GM19351 (cell line): Measurements from ENCODE around the gene CREB3.
A peak's percentile ranks its signal among the peaks of the same experiment; 100 is the strongest.

Experiments used
- ATAC-seq: cut with Tn5 transposase; IDR thresholded peaks from one replicate; pipeline ENCODE4 v1.9.1; 2021; ENCODE audit warnings: mild to moderate bottlenecking, moderate library complexity; ENCODE audit not compliant: unreplicated experiment

CREB3 gene

DNA sequence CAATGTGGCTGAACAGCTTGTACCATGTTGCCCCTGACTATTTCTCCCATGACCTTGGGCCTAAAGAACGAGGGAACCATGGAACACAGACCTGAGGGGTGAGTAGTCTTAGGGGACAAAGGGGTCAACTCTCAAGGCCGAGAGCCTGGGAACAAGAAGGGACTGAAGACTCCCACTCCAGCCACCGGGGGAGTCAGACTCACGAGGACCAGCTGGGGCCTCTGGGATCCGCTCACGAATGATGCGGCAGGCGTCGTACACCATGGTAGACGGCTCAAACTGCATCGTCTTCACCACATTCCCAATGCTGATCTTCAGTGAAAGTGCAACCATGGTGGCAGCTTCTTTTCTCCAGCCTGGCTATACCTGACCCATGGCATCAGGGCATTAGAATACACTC is 7.1 kb upstream of the CREB3 start:
- ATAC-seq, result no peak

DNA sequence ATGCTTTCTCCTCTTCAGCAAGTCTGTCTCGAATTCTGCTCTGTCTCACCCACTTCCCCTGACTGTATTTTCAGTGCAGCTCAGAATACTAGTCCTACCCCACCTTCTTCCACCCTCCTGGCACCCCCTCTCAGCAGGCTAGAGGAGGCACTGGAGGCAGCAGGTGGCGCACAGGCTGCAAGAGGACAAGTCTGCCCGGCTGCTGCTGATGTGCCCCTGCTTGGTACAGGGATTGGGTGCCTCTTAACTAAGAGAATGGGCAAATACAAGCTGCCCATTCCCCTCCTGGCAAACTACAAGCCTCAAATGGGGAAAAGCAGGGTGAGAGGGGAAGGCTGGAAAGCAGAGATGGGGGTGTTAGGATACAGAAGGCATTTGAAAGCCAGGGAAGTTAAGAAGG is 5.5 kb upstream of the CREB3 start:
- no peak for ATAC-seq

DNA sequence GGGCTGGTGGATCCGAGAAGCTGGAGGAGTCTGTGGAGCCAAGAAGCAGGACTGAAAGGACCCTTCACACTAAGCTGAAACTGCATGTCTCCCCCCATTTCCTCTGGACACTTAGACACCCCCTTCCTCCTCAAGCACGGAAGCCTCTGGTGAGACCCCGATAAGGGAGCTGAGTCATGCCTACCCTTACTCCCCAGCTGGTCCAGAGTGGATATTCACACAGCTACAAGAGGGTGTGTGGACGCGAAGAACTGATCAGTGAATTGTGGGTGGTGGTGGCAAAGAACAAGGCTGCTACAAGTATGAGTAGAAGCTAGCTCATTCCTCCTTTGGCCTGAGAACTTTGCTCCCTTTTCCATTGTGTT is 4.8 kb upstream of the CREB3 start:
- no peak for ATAC-seq

DNA sequence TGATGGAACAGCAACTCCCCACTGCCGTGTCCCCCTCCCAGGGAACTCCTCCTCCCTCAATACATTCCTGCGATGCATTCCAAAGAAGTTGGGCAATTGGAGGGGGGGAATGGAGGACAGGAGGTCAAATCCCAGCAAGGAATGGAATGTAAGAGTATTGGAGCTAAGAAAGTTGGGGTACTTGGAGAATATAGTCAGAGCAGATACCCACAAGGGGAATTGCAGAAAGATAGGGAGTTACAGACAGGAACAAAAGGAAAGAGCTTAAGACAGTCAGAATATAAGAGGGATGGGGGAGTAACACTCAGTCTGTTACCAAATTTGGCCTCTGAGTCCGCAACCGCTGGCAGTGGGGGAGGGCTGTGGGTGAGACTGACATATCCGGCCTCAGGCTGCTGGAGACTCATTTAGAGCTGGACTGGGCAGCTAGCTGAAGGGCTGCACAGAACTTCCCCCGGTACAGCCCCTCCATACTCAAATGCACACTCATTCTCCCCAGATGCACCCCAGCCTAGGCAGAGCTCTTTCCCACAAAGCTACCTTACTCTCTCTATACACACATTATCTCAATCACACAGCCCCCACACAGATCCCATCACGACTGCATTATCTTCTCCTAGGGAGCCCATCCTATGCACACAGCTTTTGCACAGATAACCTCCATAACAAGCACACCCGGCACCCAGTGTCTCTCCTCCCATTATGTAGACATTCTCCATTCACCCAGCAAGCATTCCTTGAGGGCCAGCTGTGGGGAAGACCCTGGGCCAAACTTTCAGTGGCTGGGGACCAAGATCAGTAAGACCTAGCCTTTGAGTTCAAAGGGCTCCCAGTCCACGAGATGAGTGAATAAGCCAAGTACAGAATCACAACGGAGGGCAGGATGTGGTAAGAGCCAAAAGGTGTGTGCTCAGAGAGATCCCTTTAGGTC is 4.2 kb upstream of the CREB3 start:
- ATAC-seq, result no peak

DNA sequence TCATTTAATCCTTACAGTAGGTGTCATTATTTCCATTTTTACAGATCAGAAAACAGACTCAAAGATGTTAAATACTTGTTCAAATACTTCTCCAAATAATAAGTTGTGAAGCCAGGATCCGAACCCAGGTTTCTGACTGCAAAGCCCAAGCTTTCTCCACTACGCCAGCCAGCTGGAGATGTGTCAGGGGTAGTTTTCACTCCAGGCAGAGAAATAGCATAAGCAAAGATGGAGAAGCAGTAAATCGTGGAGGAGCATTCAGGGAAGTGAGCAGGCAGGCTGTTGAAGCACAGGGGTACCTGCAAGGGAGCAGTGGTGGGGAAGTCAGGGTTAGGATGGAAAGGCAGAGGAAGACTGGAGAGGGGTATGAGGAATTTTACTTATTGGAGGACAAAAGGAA is 3.4 kb upstream of the CREB3 start:
- no peak for ATAC-seq

DNA sequence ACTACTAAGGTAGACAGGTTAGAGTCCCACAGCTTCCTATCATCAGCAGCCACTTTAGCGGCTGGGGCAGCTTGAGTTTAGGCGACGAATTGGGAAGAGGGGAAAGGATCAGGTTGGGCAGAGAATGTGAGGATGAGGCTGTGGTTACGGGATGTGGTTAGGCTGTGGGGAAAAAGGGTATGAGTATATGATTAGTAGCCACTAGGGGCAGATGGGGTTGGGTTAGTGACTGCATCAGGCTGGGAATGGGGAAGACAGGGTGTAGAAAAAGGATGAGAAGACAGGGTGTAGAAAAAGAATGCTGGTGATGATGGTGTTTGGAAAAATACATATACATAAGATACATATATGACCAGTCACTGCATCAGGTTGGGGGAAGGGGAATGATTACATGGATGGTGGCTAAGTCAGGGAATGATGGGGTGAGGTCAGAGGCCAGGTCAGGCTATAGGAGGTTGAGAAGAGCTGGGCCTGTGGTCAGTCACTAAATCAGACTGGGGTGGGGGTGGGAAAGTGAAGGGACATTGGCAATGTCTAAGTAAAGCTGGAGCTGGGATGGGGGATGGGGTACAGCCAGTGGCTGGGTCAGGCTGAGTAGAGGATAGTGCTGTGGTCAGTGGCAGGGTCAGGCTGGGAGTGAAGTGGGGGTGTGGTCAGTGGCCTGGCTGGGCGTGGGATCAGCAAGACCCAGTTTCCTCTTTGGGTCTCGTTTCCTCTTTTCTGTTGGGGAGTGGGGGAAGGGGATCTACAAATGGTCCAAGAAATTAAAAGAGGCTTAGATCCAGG is 2.6 kb upstream of the CREB3 start:
- ATAC-seq, result no peak

DNA sequence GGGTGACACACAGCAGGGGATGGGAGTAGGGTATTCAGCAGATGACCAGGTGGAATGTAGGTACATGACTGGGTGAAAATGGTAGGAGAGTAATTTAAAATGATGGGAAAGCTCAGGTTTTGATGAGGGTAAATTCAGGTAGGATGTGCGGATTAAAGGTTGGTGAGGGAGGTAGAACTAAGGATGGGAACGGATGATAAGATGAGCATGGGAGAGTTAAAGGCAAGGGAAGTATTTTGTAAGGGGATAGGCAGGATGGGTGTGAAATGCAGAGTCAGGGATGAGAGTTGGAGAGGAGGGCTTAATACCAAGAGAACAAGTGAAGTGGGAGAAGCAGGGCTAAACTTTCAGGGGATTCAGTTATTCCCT is 2.0 kb upstream of the CREB3 start:
- no peak for ATAC-seq

DNA sequence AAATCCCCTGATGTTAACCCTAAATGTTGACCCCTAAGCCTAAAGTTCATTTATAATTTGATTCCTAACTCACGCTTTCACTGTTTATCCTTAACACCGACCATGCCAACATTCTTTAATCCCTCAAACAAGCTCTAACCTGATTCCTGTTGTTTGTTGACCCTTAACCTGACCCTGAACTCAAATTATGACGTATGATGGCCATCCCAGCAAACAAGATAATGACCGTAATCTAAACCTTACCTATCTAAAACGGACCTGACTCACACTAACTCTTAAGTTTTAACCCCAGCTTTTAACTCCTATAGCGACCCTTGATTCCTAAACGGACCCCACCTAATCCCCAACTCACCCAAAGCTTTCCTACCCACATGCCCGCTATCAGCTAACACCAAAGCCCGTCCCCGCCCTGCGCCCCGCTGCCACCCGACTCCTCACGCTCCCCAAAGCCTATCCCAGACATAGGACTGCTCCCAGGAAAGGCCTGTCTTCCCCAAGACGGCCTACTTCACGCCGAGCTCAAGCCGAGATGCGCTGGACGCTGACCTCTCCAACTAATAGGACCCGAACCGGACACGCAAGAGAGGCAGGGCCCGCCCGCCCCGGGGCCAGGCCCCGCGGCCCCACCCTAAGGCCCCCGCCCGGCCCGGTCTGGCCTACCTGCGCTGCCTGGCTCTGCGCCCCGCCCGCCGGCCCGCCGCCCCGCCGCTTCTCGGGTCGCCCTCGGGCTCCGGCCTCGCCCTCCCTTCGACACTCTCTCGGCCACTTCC is 866 bp upstream of the CREB3 start:
- no peak for ATAC-seq

DNA sequence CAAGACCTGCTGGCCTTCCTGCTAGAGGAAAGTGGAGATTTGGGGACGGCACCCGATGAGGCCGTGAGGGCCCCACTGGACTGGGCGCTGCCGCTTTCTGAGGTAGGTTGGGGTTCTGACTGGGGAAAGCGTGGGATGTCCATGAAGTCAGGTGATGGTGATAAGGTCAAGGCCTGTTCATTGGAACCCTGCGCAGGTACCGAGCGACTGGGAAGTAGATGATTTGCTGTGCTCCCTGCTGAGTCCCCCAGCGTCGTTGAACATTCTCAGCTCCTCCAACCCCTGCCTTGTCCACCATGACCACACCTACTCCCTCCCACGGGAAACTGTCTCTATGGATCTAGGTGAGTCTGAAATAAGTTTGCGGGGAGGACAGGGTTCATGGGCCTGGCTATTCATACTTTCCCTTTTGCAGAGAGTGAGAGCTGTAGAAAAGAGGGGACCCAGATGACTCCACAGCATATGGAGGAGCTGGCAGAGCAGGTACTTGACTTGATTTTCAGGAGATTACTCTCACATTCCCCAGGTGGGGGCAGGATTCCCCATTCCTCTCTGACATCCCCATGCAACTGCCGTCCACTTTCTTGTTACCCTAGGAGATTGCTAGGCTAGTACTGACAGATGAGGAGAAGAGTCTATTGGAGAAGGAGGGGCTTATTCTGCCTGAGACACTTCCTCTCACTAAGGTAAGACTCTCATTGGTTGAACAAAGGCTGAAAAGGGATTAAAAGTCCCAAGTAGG is 505 bp downstream of the CREB3 start:
- peak; percentile 5 for ATAC-seq

DNA sequence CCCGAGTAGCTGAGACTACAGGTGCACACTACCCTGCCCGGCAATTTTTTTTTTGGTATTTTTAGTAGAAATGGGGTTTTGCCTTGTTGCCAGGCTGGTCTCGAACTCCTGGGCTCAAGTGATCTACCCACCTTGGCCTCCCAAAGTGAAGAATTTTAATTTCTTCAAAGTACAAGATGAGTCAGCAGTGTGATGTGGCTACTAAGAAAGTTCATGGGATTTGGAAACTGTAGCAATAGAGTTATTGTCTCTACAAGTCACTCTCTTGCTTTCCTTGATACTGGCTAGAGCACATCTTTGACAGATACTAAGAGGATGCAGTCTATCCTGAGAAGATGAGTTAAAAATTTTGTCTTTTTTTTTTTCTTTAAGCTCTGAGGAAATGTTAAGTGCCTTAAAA is 1.6 kb downstream of the CREB3 start:
- no peak for ATAC-seq

DNA sequence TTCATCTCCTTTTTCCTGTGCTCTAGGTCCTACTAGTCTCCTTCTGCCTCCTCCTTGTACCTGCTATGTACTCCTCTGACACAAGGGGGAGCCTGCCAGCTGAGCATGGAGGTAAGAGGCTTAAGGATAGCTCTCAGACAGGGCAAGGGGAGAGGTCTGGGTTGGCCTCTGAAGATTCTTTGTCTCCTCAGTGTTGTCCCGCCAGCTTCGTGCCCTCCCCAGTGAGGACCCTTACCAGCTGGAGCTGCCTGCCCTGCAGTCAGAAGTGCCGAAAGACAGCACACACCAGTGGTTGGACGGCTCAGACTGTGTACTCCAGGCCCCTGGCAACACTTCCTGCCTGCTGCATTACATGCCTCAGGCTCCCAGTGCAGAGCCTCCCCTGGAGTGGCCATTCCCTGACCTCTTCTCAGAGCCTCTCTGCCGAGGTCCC is 3.8 kb downstream of the CREB3 start:
- no peak for ATAC-seq

DNA sequence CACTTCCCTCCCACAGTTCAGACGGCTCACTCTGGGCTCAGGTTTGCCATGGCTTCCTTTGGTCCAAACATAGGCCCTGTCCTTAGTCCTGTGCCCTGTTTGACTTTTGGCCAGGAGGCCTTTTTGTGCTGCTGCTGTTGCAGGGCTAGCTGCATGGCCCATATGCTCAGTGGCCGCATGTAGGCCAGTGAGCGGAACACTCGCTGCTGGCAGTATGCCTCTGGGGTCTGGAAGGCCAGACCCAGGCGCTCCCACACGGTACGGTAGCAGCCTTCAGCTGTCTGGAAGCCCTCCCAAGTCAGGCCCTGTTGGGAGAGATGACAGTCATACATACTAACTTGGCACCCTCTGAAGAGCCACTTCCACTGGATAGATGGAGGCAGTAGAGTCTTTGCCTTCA is 4.7 kb downstream of the CREB3 start:
- ATAC-seq, result no peak

DNA sequence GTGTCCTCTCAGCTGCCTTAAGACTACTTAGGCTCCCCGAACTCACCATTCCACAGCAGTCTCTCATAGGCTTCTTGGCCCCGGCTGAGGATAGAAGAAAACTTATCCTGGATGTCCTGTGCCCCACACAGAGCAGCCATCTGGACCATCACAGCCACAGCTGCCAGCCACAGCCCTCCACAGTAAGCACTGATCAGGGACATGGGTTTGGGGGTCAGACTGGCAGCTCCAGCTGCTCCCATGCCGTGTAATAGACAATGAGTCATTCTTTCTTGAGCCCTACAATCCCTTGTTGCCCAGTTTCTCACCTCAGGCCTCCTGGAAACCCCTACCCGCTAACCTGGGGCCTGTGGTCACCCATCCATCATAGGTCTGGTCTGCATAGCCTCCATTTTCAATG is 5.7 kb downstream of the CREB3 start:
- no peak for ATAC-seq

DNA sequence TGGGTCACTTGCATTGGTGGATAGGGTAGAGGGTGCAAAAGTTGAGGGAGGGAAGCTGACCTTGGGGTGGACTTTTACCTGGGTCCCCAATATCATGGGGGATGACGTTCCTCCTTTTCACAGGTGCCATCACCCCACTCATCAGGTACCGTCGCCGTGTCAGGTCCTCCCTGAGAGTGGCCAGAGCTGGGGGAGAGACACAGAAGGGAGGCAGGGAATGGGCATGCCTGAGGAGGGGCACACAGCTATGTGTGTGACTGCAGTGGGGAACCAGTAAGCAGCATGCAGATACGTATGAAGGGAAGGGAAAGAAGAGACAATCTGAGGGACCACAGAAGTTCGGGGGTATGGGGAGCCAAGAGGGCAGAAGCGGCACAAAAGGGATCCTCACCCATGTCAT is 6.5 kb downstream of the CREB3 start:
- ATAC-seq, result no peak

DNA sequence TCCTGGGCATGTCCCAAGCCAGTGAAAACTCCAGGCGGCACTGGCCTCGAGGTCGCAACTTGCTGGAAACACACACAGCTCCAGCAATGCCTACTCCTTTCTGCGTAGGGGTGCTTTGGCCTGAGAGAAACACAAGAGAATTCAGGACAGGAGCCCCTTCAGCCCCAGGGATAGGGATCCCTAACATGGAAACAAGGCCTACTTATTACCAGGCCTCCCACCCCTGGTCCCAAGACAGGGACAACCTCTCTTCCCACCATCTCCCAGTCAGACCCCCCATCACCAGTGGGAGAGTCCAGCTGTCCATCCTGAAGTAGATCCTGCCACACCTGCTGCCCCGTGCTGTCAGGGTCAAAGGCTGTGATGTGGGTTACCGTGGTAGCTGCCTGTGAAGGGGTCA is 7.8 kb downstream of the CREB3 start:
- no peak for ATAC-seq

DNA sequence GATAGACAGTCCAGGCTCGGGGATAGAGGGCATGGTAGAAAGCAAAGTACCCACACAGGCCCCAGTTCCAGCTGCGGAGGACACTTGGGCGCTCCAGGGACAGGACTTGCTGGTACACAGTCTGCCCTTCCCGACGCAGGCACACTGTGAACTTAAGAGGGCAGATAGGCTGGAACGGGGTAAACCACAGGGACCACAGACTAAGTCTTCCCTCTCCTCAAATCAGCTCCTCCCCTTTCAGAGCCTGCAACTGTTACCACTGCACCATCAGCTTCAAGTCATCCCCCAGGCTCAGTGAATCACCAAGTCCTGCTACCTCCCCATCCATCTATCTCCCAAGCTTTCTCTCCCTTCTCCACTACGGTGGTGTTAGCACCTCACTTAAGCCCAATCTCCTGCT is 9.3 kb downstream of the CREB3 start:
- ATAC-seq, result no peak

DNA sequence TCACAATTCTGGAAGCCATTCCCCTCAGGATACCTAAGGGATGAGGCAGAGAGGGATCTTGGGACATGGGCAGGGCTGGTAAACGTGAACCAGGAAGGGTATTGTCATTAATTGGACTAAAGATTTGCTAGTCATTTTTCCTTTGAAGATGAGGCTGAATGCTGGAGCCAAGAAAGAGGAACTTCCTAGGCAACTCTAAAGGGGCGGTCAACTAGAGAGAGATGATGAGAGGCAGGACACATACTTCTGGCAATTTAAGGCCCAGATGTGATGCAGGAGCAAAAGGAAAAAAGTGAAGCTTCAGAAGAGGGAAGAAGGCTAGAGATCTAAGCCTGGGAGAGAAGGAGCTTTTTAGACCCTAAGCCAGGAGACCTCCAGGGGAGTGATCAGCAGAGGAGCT is 11.0 kb downstream of the CREB3 start:
- ATAC-seq, result no peak

DNA sequence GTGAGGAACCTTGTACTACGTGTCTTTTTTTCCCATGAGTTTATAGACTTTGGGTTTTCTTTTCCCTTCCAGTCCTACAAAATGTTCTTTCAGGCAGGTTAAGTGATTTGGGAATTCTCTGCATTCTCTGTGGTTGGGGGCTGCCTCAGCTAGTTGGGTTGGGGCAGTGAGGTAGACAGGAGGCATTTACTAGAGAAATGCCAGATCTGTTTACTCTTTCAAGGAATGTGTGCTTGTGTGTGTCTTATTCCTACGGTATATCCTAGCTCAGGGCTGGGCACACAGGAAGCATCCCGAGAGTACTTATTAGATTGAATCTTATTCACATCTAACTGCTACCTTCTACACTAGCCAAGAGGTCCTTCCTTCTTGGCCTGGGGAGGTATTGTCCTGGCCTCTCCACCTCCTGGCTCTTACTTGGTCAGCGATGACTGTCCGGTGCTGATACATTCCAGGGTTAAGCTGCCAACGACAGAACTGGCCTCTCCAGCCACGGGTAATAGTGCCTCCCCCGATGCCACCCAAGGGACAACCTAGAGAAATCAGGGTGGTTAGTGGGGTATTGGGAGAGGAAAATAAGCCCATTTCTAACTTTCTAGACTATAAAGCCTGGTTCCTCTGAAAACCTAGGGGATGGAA is 11.5 kb downstream of the CREB3 start:
- ATAC-seq, result no peak

DNA sequence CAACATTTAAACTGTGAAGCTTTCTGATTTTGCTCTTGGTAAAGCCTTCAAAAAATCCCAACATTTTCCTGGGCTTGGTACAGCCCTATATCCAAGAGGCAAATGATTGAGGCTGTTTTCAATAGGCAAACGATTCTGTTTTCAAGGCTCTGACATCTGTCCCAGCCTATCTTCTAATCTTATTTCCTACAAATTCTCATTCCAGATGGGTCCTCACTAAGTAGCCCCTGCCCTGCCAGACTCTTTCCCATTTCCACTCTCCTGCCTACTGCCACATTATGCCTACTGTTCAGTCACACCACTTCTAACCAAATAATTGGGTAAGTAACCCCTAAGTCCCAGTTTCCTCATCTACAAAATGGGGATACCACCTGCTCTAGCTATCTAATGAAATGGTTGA is 13.1 kb downstream of the CREB3 start:
- no peak for ATAC-seq

DNA sequence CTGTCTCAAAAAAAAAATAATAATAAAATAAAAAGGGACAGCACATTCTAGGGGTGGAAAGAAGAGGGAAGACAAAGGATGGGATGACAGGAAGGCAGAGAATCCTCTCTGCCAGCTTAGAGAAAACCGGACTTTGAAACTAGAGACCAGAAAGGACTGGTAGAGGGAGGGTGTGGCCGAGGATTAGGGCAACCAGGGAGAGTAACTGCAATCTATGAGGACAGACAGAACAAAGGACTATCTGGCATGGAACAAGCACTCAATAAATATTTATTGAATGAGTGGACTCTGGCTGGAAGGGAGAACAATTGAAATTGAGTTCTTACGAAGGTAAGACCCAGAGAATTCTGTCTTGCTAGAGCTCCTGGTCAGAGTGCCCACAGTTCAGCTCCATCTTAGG is 14.1 kb downstream of the CREB3 start:
- no peak for ATAC-seq
